ENCODE measurements around the gene DPF3.

DPF3 gene

GRCh38 chr14:72737560-72737943 is 156.3 kb downstream of the DPF3 start:
- no peak for DNase-seq

GRCh38 chr14:72736786-72737559 is 156.9 kb downstream of the DPF3 start:
- DNase-seq = no peak

- no peak for DNase-seq
These were observed 157.6 kb downstream of the DPF3 start for GRCh38 chr14:72736308-72736707.

GRCh38 chr14:72732022-72732780 is 161.7 kb downstream of the DPF3 start:
- DNase-seq = no peak

- DNase-seq = no peak
These were observed 162.5 kb downstream of the DPF3 start for GRCh38 chr14:72731252-72732020.

GRCh38 chr14:72730468-72730867 is 163.4 kb downstream of the DPF3 start:
- DNase-seq = no peak

- no peak for DNase-seq
These were observed 167.5 kb downstream of the DPF3 start for GRCh38 chr14:72726444-72726843.

GRCh38 chr14:72723858-72724530 is 169.9 kb downstream of the DPF3 start:
- no peak for DNase-seq

- DNase-seq = no peak
These were observed 171.6 kb downstream of the DPF3 start for GRCh38 chr14:72722201-72722785.

GRCh38 chr14:72721083-72721482 is 172.8 kb downstream of the DPF3 start:
- no peak for DNase-seq

- no peak for DNase-seq
These were observed 176.7 kb downstream of the DPF3 start for GRCh38 chr14:72717220-72717619.

GRCh38 chr14:72716476-72716875 is 177.4 kb downstream of the DPF3 start:
- no peak for DNase-seq

- DNase-seq = no peak
These were observed 178.1 kb downstream of the DPF3 start for GRCh38 chr14:72715850-72716228.

- no peak for DNase-seq
These were observed 178.6 kb downstream of the DPF3 start for GRCh38 chr14:72715215-72715849.

GRCh38 chr14:72714871-72715214 is 179.1 kb downstream of the DPF3 start:
- DNase-seq = no peak

GRCh38 chr14:72714094-72714493 is 179.8 kb downstream of the DPF3 start:
- DNase-seq = no peak

GRCh38 chr14:72711936-72712335 is 182.0 kb downstream of the DPF3 start:
- no peak for DNase-seq

GRCh38 chr14:72709916-72710611 is 183.8 kb downstream of the DPF3 start:
- no peak for DNase-seq

GRCh38 chr14:72708708-72709475 is 185.0 kb downstream of the DPF3 start:
- DNase-seq = no peak

GRCh38 chr14:72708222-72708621 is 185.7 kb downstream of the DPF3 start:
- DNase-seq = no peak

- DNase-seq = no peak
These were observed 187.4 kb downstream of the DPF3 start for GRCh38 chr14:72706485-72706884.
